HG02884 (cell line): ENCODE measurements around the gene SLC12A9.
"Not testable (repeated sequence)": the region's sequence is repeated elsewhere in the genome, so short reads cannot be mapped to it uniquely, and the experiment has no call there.

ENCODE experiments used
- ATAC-seq: cut with Tn5 transposase; IDR thresholded peaks from one replicate; pipeline ENCODE4 v1.9.1; 2021; ENCODE audit warnings: mild to moderate bottlenecking, moderate library complexity; ENCODE audit not compliant: unreplicated experiment

SLC12A9 gene

DNA sequence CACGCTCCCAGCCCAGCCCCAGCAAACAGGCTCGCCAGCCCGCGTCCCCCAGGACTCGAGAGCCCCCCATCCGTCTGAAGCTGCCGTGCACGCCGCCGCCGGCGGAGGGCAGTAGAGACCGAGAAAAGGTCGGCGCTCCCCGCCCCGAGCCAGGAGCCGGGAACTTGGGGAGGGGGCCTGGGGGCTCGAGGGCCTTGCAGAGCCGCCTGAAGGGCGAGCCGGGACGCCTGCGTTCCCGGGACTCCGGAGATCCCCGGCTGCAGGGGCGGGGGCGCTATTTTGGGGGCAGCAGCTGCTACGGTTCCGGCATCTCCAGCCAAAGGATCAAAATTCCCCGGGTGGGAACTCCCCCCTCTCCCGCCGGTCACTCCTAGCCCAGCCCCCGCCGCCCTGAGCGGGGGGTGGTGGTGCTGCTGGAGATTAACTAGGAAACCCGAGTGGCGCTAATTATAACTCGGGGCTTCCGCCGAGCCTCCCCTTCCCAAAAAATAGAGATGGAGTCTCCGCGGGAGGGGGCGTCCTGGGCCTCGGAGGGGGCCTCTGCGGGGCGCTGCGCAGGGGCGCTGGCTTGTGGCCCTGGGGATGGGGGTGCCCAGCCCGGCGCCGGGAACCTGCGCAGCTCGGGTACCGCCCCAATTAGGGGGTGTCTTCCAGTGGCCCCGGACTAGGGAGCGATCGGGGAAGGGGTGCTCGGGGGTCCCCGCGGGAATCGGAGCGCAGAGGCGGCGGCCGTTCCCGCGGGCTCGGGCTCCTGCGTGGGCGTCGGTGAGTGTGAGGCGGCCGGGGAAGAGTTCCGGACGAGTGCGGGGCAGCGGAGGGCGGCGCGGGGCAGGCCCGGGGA is 42.6 kb downstream of the SLC12A9 start:
- no peak for ATAC-seq

DNA sequence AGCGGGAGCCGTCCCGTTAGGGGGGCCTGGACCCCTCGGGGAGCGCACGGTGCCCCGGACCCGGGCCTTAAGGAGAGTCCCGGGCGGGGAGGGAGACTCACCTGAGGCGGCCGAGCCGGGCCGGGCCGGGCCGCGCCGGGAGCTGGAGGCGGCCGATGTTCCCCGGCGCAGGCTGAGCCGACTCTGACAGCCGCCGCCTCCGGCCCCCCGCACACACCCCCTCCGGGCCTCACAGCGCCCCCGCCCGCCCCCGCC is 43.1 kb downstream of the SLC12A9 start, which contains the start of gene ACHE:
TSS of gene ACHE (minus strand) at position 188 of the 255 bp plus-strand sequence. CDS start 1,656 bp downstream, outside the sequence.
- ATAC-seq, result no peak

GRCh38 chr7:100895956-100896731 is 43.6 kb downstream of the SLC12A9 start:
- no peak for ATAC-seq

- no peak for ATAC-seq
These were observed 44.5 kb downstream of the SLC12A9 start for GRCh38 chr7:100896732-100897608.

GRCh38 chr7:100897772-100898454 is 45.4 kb downstream of the SLC12A9 start:
- no peak for ATAC-seq

- no peak for ATAC-seq
These were observed 46.9 kb downstream of the SLC12A9 start for GRCh38 chr7:100899432-100899831.

DNA sequence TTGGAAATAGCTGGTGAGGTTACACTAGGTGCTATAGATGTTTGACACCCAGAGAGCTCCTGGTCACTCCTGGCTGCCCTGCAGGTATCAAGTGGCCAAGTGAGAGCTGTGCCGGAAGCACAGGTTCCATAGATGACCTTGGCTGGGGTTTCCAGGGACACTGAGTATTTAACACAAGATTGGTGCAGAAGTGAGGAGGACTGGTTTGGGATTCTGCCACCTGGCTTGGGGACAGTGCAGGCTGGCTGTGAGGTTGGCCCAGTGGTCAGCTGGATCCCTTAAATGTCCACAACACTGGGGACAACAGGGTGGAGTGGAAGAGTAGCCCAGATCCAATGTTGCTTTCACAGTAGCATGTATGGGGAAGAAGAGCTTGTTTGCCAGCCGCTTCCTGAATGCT is 48.5 kb downstream of the SLC12A9 start:
- no peak for ATAC-seq

- no peak for ATAC-seq
These were observed 49.4 kb downstream of the SLC12A9 start for GRCh38 chr7:100901921-100902332.

DNA sequence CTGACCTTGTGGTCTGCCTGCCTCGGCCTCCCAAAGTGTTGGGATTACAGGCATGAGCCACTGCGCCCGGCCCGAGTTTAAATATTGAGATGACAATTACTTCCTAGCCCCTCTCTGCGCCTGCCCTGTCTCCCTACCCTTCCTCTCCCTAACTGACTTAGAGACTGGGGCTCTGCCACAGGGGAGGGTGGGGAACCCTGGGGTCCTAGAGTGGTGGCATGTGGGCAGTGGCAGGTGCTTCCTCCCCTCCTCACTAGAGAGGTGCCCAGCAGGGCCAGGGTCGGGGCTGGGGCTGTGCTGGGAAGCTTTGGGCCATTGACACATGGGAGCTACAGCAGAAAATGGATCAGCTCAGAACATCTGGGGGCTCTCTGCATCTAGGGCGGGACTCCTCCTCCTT is 50.1 kb downstream of the SLC12A9 start:
- no peak for ATAC-seq

- no peak for ATAC-seq
These were observed 56.0 kb downstream of the SLC12A9 start for GRCh38 chr7:100908512-100908911.

- ATAC-seq, result not testable (repeated sequence)
These were observed 57.9 kb downstream of the SLC12A9 start for GRCh38 chr7:100910443-100910842.

DNA sequence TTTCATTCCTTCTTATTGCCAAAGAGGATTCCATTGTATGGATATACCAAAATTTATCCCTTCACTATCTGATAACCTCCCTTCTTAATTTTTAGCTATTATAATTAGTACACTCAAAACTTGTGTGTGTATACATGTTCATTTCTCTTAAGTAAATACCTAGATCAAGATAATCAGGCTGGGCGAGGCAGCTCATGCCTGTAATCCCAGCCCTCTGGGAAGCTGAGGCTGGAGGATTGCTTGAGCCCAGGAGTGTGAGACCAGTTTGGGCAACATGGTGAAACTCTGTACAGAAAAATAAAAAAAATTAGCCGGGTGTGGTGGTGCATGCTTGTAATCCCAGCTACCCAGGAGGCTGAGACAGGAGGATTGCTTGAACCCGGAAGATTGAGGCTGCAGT is 59.0 kb downstream of the SLC12A9 start:
- ATAC-seq, result no peak

GRCh38 chr7:100914208-100914878 is 61.8 kb downstream of the SLC12A9 start:
- no peak for ATAC-seq

GRCh38 chr7:100914879-100915447 is 62.5 kb downstream of the SLC12A9 start:
- ATAC-seq, result no peak
